ENCODE results near the gene JAG1. TPM values are rescaled to one million over a fixed set of nuclear protein-coding genes. Genes with fewer than 3 reads are reported as not detected.

JAG1 gene
- total and polyA plus RNA-seq, 2 of the 4 experiments (the other 2 are of a cell fraction), result 10.2 to 22.6 TPM

GRCh38 chr20:10665027-10665561 lies 8.7 kb downstream of the JAG1 start:
- no TSS peak for BruUV-seq (replicated peaks)
- intact Hi-C loops (cut with micrococcal nuclease), result no loop called here

More at GRCh38 chr20:10665027-10665561, 8.7 kb downstream of the JAG1 start:
- Histone ChIP-seq H3K56ac (ENCODE audit: extremely low read depth, insufficient read depth, low read length) (no peak overlapping the region), H3K4me3 (ENCODE audit: insufficient read depth, low read depth, low read length) (no peak overlapping the region), H3K9ac (ENCODE audit: low read depth, low read length) (no peak overlapping the region; the same call in 1 of the 2 replicates), H4K8ac (ENCODE audit: low read depth in 2 of 2, low read length in 2 of 2) (peak overlapping the region in 1 of 2 experiments; percentile 14; a peak in 2 of 4 replicates), H3K18ac (ENCODE audit: low read depth, low read length) (peak overlapping the region; percentile 6; the same call in 1 of the 2 replicates), H3K27ac (ENCODE audit: insufficient read depth, low read length) (peak overlapping the region; percentile 19; the same call in 1 of the 2 replicates), H2BK15ac (ENCODE audit: low read depth, low read length) (no peak overlapping the region; the same call in 2 of the 3 replicates), H2AK5ac (ENCODE audit: low read depth, low read length) (peak overlapping the region; percentile 27; the same call in 1 of the 2 replicates), H3K14ac (replicated peaks; ENCODE audit: low read depth, low read length) (peak overlapping the region; percentile 53; the same call in 1 of the 2 replicates), H2AFZ (replicated peaks; ENCODE audit: low read length, poor library complexity) (no peak overlapping the region), H2BK120ac (ENCODE audit: low read depth, low read length) (peak overlapping the region; percentile 63; the same call in 1 of the 2 replicates), H2BK20ac (ENCODE audit: low read depth, low read length) (peak overlapping the region; percentile 79; the same call in 1 of the 2 replicates), H4K5ac (ENCODE audit: low read depth, low read length) (no peak overlapping the region), H2BK5ac (ENCODE audit: low read depth, low read length, poor library complexity, severe bottlenecking) (no peak overlapping the region), H3K9me3 (ENCODE audit: control insufficient read depth, insufficient read depth, low read length) (no peaks in the 10 kb centered on the region), H3K4me2 (ENCODE audit: low read depth, low read length) (0 out of 2 replicates have a peak overlapping the region, but pooled peaks have one; percentile 3), H3K23ac (ENCODE audit: low read depth, low read length) (peak overlapping the region; percentile 26; the same call in 1 of the 2 replicates), H3K9me1 (ENCODE audit: insufficient read depth, low read length) (peaks cover 30% of the 10 kb centered on the region; the same call in 1 of the 2 replicates), H3K36me3 (ENCODE audit: control insufficient read depth, insufficient read depth, low read length) (peaks cover 66% of the 10 kb centered on the region), H4K91ac (ENCODE audit: insufficient read depth, low read depth, low read length) (peak overlapping the region; percentile 16; the same call in 1 of the 2 replicates), H3K27me3 (ENCODE audit: control insufficient read depth, insufficient read depth, low read length) (no peaks in the 10 kb centered on the region), H3K4ac (ENCODE audit: low read depth, low read length) (peak overlapping the region; percentile 41; the same call in 1 of the 2 replicates), H2AK9ac (replicated peaks; ENCODE audit: low read depth, low read length, poor library complexity) (no peak overlapping the region), H4K20me1 (ENCODE audit: insufficient read depth, low read length) (peaks cover 33% of the 10 kb centered on the region), H3K4me1 (ENCODE audit: control insufficient read depth, insufficient read depth, low read length) (peaks cover 16% of the 10 kb centered on the region), H3K79me1 (ENCODE audit: low read depth in 1 of 2, low read length in 2 of 2) (peaks cover 44 to 88% of the 10 kb centered on the region in 2 experiments)
- dilution Hi-C loops (cut with HindIII; ENCODE audit: low sequenced_read_pairs, unreplicated experiment) (loop anchor here (25.0 kb wide), 1 partner anchor 872 kb away; no protein-coding TSS in a partner anchor), in situ Hi-C loops (cut with MboI; ENCODE audit: low sequenced_read_pairs) (loop anchor here (10.0 kb wide), 1 partner anchor 610 kb away; no protein-coding TSS in a partner anchor)
- ATAC-seq (ENCODE audit: low read depth), result peak; percentile 41
- CTCF ChIA-PET, result no interaction called here
- DNase-seq, result peak; percentile 33
- WGBS, 2 experiments (ENCODE audit: extremely low coverage in 2 of 2, insufficient read length in 1 of 2), result 50% methylated on average over 2 of the region's 7 CpGs; no CpG with 5 or more reads in 1 of the 2 experiments
- POLR2A ChIA-PET (ENCODE audit: unreplicated experiment), result no interaction called here
- TF ChIP-seq NFE2L2 (IDR thresholded peaks at IDR 0.05; ENCODE audit: low read depth, low read length), result 0 out of 2 replicates have a peak, but pooled peaks have one; percentile 19
- no peak for TF ChIP-seq RAD21 (IDR thresholded peaks at IDR 0.05; ENCODE audit: low read length)

All from IMR-90 (cell line).